ENCODE measurements around the gene PIGT. TPM values are rescaled to one million over a fixed set of nuclear protein-coding genes. Genes with fewer than 3 reads are reported as not detected.

The PIGT gene
- total RNA-seq, 2 experiments from 2014 or later = 59.6 to 62.4 TPM

DNA sequence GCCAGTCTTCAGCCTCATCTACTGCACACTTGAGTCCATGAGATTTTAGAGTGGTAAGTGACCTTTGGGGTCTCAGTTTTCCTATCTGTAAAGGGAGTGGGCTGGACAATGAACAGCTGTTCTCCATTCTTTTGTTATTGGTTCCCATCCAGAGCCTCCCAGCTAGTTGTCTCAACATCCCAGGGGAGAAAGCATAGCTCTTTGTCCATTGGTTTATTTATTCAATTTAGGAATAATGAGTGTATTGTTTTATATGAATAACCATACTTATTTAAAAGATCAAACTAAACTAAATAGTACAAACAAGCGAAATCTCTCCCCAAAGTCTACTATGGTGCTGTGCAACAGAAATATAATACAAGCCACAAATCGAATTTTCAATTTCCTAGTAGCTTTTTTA is 13.7 kb downstream of the PIGT start:
- Mint-ChIP-seq H3K4me1 (ENCODE audit: low read depth) (peaks cover 20% of the 10 kb centered on the region), H3K27me3 (ENCODE audit: low read depth) (no peaks in the 10 kb centered on the region), H3K36me3 (ENCODE audit: low read depth) (peaks cover 36% of the 10 kb centered on the region), H3K9me3 (ENCODE audit: insufficient read depth) (no peaks in the 10 kb centered on the region), H3K27ac (no peak overlapping the region), H3K4me3 (no peak overlapping the region)
- ATAC-seq (peak; percentile 31), DNase-seq (no peak)
- ChIA-PET CTCF (interaction anchor here (1.2 to 12.5 kb wide), 4 partner anchors 21 to 136 kb away, joined by 3 to 606 read pairs (median 5); partner anchors contain the start of genes SYS1 and TP53TG5), POLR2A (interaction anchor here (0.9 to 2.3 kb wide), 3 partner anchors 13 to 67 kb away, joined by 3 to 9 read pairs (median 4); partner anchors contain the start of gene SYS1)

DNA sequence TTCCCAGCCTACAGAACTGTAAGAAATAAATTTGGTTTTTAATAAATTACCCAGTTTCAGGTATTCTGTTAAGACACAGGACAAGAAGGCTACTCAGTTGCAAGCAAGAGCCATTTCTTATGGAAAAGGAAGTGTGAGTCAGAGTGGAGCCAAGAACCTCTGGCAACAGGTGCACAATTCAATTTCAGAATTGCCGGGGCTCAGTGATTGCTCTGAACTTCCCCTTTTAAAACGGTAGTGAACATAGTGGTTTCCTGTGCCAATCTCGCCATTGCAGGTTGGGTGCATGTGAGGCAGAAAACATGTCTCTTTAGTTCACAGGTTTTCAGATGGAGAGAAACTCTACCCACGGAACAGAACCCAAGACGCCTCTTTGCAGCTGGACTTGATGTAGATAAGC is 16.4 kb downstream of the PIGT start:
- ATAC-seq = no peak
- Mint-ChIP-seq H3K4me3 (no peak overlapping the region), H3K36me3 (ENCODE audit: low read depth) (peaks cover 21% of the 10 kb centered on the region), H3K27ac (peak overlapping the region; percentile 32), H3K9me3 (ENCODE audit: insufficient read depth) (no peaks in the 10 kb centered on the region), H3K4me1 (ENCODE audit: low read depth) (peaks cover 30% of the 10 kb centered on the region), H3K27me3 (ENCODE audit: low read depth) (no peaks in the 10 kb centered on the region)
- peak; percentile 30 for DNase-seq
- POLR2A ChIA-PET = no interaction called here
- CTCF ChIA-PET = interaction anchor here (12.5 kb wide), 1 partner anchor 64 kb away, joined by 606 read pairs; the partner anchor contains the start of genes SYS1 and TP53TG5

DNA sequence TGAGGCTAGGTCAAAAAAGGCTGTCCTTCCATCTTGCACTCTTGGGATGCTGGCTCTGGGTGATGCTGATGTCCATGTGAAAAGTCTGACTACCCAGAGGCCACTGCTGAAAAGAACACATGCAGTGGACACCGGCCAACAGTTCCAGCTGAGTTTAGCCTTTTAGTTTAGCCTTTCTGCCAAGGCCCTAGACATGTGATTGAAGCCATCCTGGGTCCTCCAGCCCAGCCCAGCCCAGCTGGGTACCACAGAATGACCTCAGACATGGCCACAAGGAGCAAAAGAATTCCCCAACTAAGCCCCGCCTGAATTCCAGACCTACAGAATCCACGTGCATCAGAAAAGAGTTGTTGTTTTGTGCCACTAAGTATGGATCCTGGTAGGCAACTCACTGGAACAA is 17.4 kb downstream of the PIGT start:
- Mint-ChIP-seq H3K9me3 (ENCODE audit: insufficient read depth) (no peaks in the 10 kb centered on the region), H3K4me1 (ENCODE audit: low read depth) (peaks cover 30% of the 10 kb centered on the region), H3K27ac (no peak overlapping the region), H3K36me3 (ENCODE audit: low read depth) (peaks cover 19% of the 10 kb centered on the region), H3K27me3 (ENCODE audit: low read depth) (no peaks in the 10 kb centered on the region), H3K4me3 (no peak overlapping the region)
- POLR2A ChIA-PET = no interaction called here
- DNase-seq = no peak
- CTCF ChIA-PET = interaction anchor here (12.5 kb wide), 1 partner anchor 65 kb away, joined by 606 read pairs; the partner anchor contains the start of genes SYS1 and TP53TG5
- no peak for ATAC-seq

DNA sequence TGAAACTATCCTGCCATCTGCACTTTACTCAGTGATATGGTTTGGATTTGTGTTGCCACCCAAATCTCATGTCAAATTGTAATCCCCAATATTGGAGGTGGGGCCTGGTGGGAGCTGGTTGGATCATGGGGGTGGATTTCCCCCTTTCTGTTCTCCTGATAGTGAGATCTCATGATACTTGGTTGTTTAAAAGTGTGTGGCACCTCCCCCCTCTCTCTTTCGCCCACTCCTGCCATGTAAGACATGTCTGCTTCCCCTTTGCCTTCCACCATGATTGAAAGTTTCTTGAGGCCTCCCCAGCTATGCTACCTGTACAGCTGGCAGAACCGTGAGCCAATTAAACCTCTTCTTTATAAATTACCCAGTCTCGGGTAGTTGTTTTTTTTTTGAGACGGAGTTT is 18.0 kb downstream of the PIGT start:
- CTCF ChIA-PET = interaction anchor here (1.3 to 12.5 kb wide), 2 partner anchors 54 to 65 kb away, joined by 4 to 606 read pairs; partner anchors contain the start of genes SYS1 and TP53TG5
- H3K36me3 Mint-ChIP-seq (ENCODE audit: low read depth) = peaks cover 19% of the 10 kb centered on the region
- no peaks in the 10 kb centered on the region for H3K27me3 Mint-ChIP-seq (ENCODE audit: low read depth)
- H3K4me3 Mint-ChIP-seq = no peak overlapping the region
- DNase-seq = no peak
- H3K9me3 Mint-ChIP-seq (ENCODE audit: insufficient read depth) = no peaks in the 10 kb centered on the region
- POLR2A ChIA-PET = no interaction called here
- H3K4me1 Mint-ChIP-seq (ENCODE audit: low read depth) = peaks cover 30% of the 10 kb centered on the region
- ATAC-seq = no peak
- H3K27ac Mint-ChIP-seq = no peak overlapping the region

DNA sequence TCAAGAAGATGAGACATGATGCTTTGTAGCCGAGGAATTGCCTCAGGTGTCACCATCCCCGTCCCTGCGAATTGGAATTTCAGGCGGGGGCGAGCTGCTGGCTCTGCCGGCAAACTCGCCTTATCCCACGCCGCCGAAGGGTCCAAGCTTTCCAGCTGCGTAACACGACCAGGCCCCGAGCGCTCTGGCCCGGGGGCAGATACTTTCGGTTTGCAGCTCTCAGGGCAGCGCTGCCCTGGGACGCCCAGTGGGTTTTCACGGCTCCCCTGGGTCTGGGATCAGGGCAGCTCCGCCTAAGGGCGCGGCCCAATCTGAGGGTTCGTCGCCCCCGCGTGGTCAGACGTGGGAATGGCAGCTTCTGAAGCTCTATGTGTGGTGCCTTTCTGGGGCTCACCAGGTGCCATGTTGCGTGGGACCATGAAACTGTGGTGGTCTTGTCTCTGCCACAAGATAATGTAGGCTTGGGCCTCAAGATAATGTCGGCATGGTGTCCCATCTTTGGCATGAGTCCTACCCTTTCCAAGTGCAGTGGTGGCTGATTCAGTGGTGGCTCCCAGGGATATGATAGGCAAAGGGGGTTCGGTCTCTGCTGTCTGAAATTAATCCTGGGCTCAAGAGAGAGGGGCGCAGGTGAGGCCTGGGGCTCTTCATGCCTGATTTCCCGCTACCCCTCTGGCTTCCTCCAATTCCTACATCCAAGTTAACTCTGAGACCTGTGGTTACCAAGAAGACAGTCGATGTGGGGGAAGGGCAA is 21.0 kb downstream of the PIGT start:
- Mint-ChIP-seq H3K9me3 (ENCODE audit: insufficient read depth) (no peaks in the 10 kb centered on the region), H3K36me3 (ENCODE audit: low read depth) (peaks cover 12% of the 10 kb centered on the region), H3K27ac (peak overlapping the region; percentile 61), H3K4me3 (peak overlapping the region; percentile 80), H3K4me1 (ENCODE audit: low read depth) (peaks cover 28% of the 10 kb centered on the region), H3K27me3 (ENCODE audit: low read depth) (peaks cover 1% of the 10 kb centered on the region)
- ChIA-PET CTCF (interaction anchor here (0.6 to 12.5 kb wide), 48 partner anchors 9 to 565 kb away, joined by 3 to 606 read pairs (median 6); partner anchors contain the start of genes DBNDD2, PIGT, SDC4 and SYS1), POLR2A (interaction anchor here (0.6 to 1.8 kb wide), 6 partner anchors 13 to 469 kb away, joined by 3 to 13 read pairs (median 6); partner anchors contain the start of genes PIGT and SYS1)
- peak; percentile 90 for DNase-seq
- ATAC-seq = peak; percentile 99

DNA sequence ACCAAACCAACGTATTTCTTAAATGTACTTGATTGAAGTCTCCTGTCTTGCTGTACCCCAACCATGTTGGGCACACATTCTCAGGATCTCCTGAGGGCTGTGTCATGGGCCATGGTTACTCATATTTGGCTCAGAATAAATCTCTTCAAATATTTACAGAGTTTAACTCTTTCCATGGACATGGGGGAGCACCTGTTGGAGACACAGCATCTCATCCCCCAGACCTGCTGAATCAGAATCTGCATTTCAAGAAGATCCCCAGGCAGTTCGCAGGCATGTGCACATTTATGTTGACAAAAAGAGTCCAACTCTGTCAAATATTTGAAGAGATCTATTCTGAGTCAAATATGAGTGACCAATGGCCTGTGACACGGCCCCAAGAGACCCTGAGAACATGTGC is 24.5 kb downstream of the PIGT start:
- Mint-ChIP-seq H3K36me3 (ENCODE audit: low read depth) (no peaks in the 10 kb centered on the region), H3K4me3 (no peak overlapping the region), H3K27me3 (ENCODE audit: low read depth) (peaks cover 21% of the 10 kb centered on the region), H3K4me1 (ENCODE audit: low read depth) (peaks cover 43% of the 10 kb centered on the region), H3K27ac (no peak overlapping the region), H3K9me3 (ENCODE audit: insufficient read depth) (no peaks in the 10 kb centered on the region)
- DNase-seq (no peak), ATAC-seq (no peak)
- POLR2A ChIA-PET = interaction anchor here (0.6 kb wide), 1 partner anchor 68 kb away, joined by 3 read pairs; no protein-coding TSS in a partner anchor
- CTCF ChIA-PET = interaction anchor here (0.6 to 12.5 kb wide), 5 partner anchors 10 to 355 kb away, joined by 3 to 606 read pairs (median 3); partner anchors contain the start of genes SYS1 and TP53TG5

DNA sequence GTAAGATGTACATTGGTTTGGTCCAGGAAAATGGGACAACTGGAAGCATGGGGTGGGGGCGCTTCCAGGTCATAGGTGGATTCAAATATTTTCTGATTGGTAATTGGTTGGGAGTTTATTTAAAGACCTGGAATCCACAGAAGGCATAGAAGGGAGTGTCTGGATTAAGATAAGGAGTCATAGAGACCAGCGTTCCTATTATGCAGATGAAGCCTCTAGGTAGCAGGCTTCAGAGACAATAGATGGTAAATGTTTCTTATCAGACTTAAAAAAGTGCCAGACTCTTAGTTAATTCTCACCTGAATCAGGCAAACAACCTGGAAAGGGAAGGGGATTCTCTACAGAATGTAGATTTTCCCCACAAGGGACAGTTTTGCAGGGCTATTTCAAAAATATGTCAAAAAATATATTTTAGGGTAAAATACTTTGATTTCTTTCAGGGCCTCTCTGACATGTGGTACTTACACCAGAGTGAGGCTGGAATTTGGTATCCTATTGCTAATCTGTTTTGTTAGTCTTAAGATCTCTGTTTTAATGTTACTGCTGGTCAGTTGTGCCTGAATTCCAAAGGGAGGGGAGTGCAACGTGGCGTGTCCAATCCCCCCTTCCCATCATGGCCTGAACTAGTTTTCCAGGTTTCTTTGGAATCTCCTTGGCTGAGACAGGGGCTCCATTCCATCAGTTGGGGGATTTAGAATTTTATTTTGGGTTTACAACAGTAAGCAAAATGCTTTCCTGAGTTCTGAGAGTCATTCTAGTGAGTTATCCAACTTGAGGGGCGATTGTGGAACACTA is 25.1 kb downstream of the PIGT start:
- Mint-ChIP-seq H3K9me3 (ENCODE audit: insufficient read depth) (no peaks in the 10 kb centered on the region), H3K4me3 (no peak overlapping the region), H3K27me3 (ENCODE audit: low read depth) (peaks cover 28% of the 10 kb centered on the region), H3K4me1 (ENCODE audit: low read depth) (peaks cover 49% of the 10 kb centered on the region), H3K27ac (no peak overlapping the region), H3K36me3 (ENCODE audit: low read depth) (no peaks in the 10 kb centered on the region)
- CTCF ChIA-PET = interaction anchor here (12.5 kb wide), 1 partner anchor 72 kb away, joined by 606 read pairs; the partner anchor contains the start of genes SYS1 and TP53TG5
- POLR2A ChIA-PET = no interaction called here
- DNase-seq (no peak), ATAC-seq (no peak)

DNA sequence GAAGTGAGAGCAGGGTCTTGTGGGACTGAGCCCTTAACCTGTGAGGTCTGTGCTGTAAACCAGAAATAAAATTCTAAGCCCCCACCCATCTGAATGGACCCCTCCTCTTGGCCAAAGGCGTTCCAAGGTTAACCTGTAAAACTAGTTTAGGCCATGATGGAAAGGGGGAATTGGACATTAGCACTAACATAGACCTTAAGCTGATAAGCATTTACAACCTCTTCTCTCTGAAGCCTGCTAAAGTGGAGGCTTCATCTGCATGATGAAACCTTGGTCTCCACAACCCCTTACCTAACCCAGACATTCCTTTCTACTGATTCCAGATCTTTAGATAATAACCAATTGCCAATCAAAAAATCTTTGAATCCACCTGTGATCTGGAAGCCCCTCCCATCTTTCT is 25.8 kb downstream of the PIGT start:
- Mint-ChIP-seq H3K9me3 (ENCODE audit: insufficient read depth) (no peaks in the 10 kb centered on the region), H3K27me3 (ENCODE audit: low read depth) (peaks cover 28% of the 10 kb centered on the region), H3K36me3 (ENCODE audit: low read depth) (no peaks in the 10 kb centered on the region), H3K4me1 (ENCODE audit: low read depth) (peaks cover 49% of the 10 kb centered on the region), H3K4me3 (no peak overlapping the region), H3K27ac (no peak overlapping the region)
- DNase-seq = no peak
- no peak for ATAC-seq
- ChIA-PET POLR2A (no interaction called here), CTCF (no interaction called here)

DNA sequence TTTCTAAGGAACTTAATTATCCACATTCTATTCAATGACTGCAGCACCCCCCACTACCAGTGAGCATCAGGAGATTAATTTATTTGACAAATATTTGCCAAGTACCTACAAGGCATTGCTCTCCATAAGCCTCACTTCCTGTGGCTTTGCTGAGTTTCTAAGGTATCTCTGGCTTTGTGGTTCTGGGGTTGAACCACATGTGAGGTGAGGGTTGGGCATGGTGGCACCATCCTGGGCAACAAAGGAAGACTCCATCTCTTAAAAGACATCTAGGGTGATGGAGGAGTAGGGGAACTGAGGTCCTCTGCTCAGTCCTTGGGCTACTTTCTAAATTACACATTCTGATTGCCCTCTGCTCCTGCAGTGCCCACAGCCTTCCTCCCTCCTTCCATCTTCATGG is 28.1 kb downstream of the PIGT start:
- ChIA-PET CTCF (interaction anchor here (0.9 to 12.4 kb wide), 9 partner anchors 6 to 327 kb away, joined by 3 to 118 read pairs (median 7); partner anchors contain the start of gene SYS1), POLR2A (interaction anchor here (1.0 to 1.7 kb wide), 2 partner anchors 8 to 81 kb away, joined by 3 to 4 read pairs; partner anchors contain the start of gene SYS1)
- Mint-ChIP-seq H3K4me3 (peak overlapping the region; percentile 30), H3K9me3 (ENCODE audit: insufficient read depth) (no peaks in the 10 kb centered on the region), H3K36me3 (ENCODE audit: low read depth) (no peaks in the 10 kb centered on the region), H3K4me1 (ENCODE audit: low read depth) (peaks cover 47% of the 10 kb centered on the region), H3K27me3 (ENCODE audit: low read depth) (peaks cover 28% of the 10 kb centered on the region), H3K27ac (peak overlapping the region; percentile 74)
- DNase-seq (peak; percentile 76), ATAC-seq (peak; percentile 74)

DNA sequence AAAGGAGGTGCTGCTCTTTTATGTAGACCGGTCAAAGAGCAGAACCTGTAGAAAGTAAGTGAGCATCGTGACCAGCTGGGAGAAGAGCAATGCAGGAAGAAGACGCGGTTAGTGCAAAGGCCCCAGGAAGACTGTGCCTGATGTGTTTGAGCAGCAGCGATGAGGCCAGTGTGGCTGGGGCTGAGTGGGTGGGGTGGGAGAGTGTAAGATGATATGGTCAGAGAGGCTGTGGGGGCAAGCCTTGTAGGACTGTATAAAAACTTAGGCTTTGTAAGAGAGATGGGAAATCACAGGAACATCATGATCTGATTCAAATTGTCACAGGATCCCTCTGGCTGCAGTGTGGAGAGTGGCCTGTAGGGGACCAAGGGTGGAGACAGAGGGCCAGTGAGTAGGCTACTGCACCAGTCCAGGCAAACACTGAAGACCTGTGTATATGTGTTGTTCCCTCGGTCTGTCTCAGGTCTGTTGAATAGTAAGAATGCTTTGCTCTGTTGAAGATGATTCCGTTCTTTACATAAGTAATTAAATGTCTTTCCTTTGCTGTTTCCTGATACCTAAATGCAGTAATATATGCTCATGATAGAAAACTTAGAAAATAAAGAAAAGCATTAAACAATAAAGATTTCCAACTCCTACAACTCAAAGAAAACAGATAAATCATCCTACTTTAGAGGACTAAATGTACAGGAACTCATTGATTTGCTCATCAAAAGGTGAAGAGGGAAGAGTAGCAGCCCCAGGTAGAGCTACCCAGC is 30.0 kb downstream of the PIGT start:
- Mint-ChIP-seq H3K36me3 (ENCODE audit: low read depth) (no peaks in the 10 kb centered on the region), H3K4me3 (no peak overlapping the region), H3K4me1 (ENCODE audit: low read depth) (peaks cover 42% of the 10 kb centered on the region), H3K27me3 (ENCODE audit: low read depth) (peaks cover 28% of the 10 kb centered on the region), H3K27ac (no peak overlapping the region), H3K9me3 (ENCODE audit: insufficient read depth) (no peaks in the 10 kb centered on the region)
- CTCF ChIA-PET = interaction anchor here (0.8 to 12.4 kb wide), 12 partner anchors 8 to 337 kb away, joined by 3 to 118 read pairs (median 4); partner anchors contain the start of gene SYS1
- peak; percentile 64 for ATAC-seq
- POLR2A ChIA-PET = no interaction called here
- peak; percentile 51 for DNase-seq

DNA sequence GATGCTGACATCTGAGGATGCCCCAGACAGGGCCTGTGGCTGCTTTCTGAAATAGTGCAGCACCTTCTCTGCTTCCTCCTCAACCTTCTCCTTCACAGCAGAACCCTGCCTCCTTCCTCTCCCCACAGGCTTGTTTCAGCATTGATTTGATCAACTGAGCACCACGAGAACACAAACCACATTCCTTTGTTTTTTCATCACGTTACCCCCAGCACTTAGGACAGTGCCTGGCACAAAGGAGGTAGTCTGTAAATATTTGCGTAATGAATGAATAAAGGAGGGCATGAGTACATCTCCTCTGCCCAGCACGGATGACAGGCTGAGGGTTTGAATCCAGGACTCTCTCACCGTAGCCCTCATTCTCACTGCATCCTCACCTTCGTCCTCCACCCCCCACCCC is 32.3 kb downstream of the PIGT start:
- no peak overlapping the region for H3K4me3 Mint-ChIP-seq
- no peak for DNase-seq
- POLR2A ChIA-PET = no interaction called here

More for the DNA sequence above, 32.3 kb downstream of the PIGT start:
- H3K4me1 Mint-ChIP-seq (ENCODE audit: low read depth) = peaks cover 35% of the 10 kb centered on the region
- no peak for ATAC-seq
- H3K36me3 Mint-ChIP-seq (ENCODE audit: low read depth) = no peaks in the 10 kb centered on the region
- H3K9me3 Mint-ChIP-seq (ENCODE audit: insufficient read depth) = no peaks in the 10 kb centered on the region
- CTCF ChIA-PET = interaction anchor here (2.4 to 12.4 kb wide), 4 partner anchors 11 to 85 kb away, joined by 10 to 118 read pairs (median 100); partner anchors contain the start of gene SYS1
- H3K27ac Mint-ChIP-seq = no peak overlapping the region
- peaks cover 24% of the 10 kb centered on the region for H3K27me3 Mint-ChIP-seq (ENCODE audit: low read depth)
